ENCODE results near the gene PPIL6. TPM values are rescaled to one million over a fixed set of nuclear protein-coding genes. Genes with fewer than 3 reads are reported as not detected.
A peak's percentile ranks its signal among the peaks of the same experiment; 100 is the strongest.

Gene PPIL6
- total RNA-seq, 4 donors from 2014 or later, result 1.2 to 16.5 (median 4.8) TPM

GRCh38 chr6:109446072-109446471 is 5.6 kb upstream of the PPIL6 start:
- no peaks in the 10 kb centered on the region for H3K27me3 ChIP-seq
- WGBS, 2 donors, result 80 to 84% methylated on average over 15 of the region's 15 CpGs
- no peak overlapping the region for H3K4me3 ChIP-seq
- no peaks in the 10 kb centered on the region for H3K9me3 ChIP-seq
- H3K27ac ChIP-seq, result no peak overlapping the region
- peaks cover 0 to 83% (median 0%) of the 10 kb centered on the region in 3 donors for H3K36me3 ChIP-seq
- peaks cover 0 to 27% (median 13%) of the 10 kb centered on the region in 4 donors for H3K4me1 ChIP-seq
- DNase-seq (ENCODE audit: low spot score in 2 of 2), result no peak
- TF ChIP-seq EP300 (IDR thresholded peaks at IDR 0.05) (no peak), CTCF (IDR thresholded peaks at IDR 0.05) (no peak), POLR2A (IDR thresholded peaks at IDR 0.05) (no peak)

- Histone ChIP-seq H3K9me3 (no peaks in the 10 kb centered on the region), H3K27me3 (no peaks in the 10 kb centered on the region), H3K4me1 (peaks cover 0 to 27% (median 13%) of the 10 kb centered on the region in 4 donors), H3K36me3 (peaks cover 0 to 77% (median 0%) of the 10 kb centered on the region in 3 donors), H3K27ac (peak overlapping the region in 1 of 4 donors; percentile 21), H3K4me3 (no peak overlapping the region)
- no peak for DNase-seq (ENCODE audit: low spot score in 2 of 2)
- TF ChIP-seq POLR2A (IDR thresholded peaks at IDR 0.05) (no peak), EP300 (IDR thresholded peaks at IDR 0.05) (no peak), CTCF (IDR thresholded peaks at IDR 0.05) (no peak)
- WGBS, 2 donors, result 89 to 92% methylated on average over 9 of the region's 9 CpGs
These were observed 5.0 kb upstream of the PPIL6 start for GRCh38 chr6:109445382-109445781.

- peaks cover 0 to 38% (median 14%) of the 10 kb centered on the region in 4 donors for H3K4me1 ChIP-seq
- TF ChIP-seq EP300 (IDR thresholded peaks at IDR 0.05) (no peak), CTCF (IDR thresholded peaks at IDR 0.05) (no peak), POLR2A (IDR thresholded peaks at IDR 0.05) (no peak)
- H3K36me3 ChIP-seq, result peaks cover 0 to 59% (median 0%) of the 10 kb centered on the region in 3 donors
- whole genome bisulfite sequencing, 2 donors, result 85% methylated on average over 10 of the region's 10 CpGs
- DNase-seq (ENCODE audit: low spot score in 2 of 2), result no peak
- H3K4me3 ChIP-seq, result no peak overlapping the region
- no peaks in the 10 kb centered on the region for H3K27me3 ChIP-seq
- H3K9me3 ChIP-seq, result no peaks in the 10 kb centered on the region
- H3K27ac ChIP-seq, result peak overlapping the region in 2 of 4 donors; percentile 1 to 60
These were observed 3.1 kb upstream of the PPIL6 start for GRCh38 chr6:109443425-109443950.

- TF ChIP-seq POLR2A (IDR thresholded peaks at IDR 0.05), result no peak
- no peak for TF ChIP-seq CTCF (IDR thresholded peaks at IDR 0.05)
- no peak for TF ChIP-seq EP300 (IDR thresholded peaks at IDR 0.05)
- 87 to 93% methylated on average over 6 of the region's 6 CpGs for WGBS, 2 donors
- H3K4me3 ChIP-seq, result no peak overlapping the region
These were observed 2.0 kb upstream of the PPIL6 start for GRCh38 chr6:109442393-109442924.

GRCh38 chr6:109441069-109441816 is 815 bp upstream of the PPIL6 start:
- Histone ChIP-seq H3K4me1 (peaks cover 0 to 38% (median 14%) of the 10 kb centered on the region in 4 donors), H3K4me3 (peak overlapping the region; percentile 75 to 98 (median 91)), H3K9me3 (no peaks in the 10 kb centered on the region), H3K27me3 (no peaks in the 10 kb centered on the region), H3K27ac (peak overlapping the region; percentile 64 to 96 (median 91)), H3K36me3 (peaks cover 0 to 38% (median 0%) of the 10 kb centered on the region in 3 donors)
- 1 to 5% methylated on average over 11 to 12 of the region's 31 CpGs for WGBS, 2 donors
- TF ChIP-seq CTCF (IDR thresholded peaks at IDR 0.05), result peak in 1 of 5 experiments; percentile 14
- TF ChIP-seq POLR2A (IDR thresholded peaks at IDR 0.05), result no peak
- peak in 1 of 2 donors; percentile 34 for DNase-seq (ENCODE audit: low spot score in 2 of 2)

More at GRCh38 chr6:109442393-109442924, 2.0 kb upstream of the PPIL6 start:
- Histone ChIP-seq H3K27me3 (no peaks in the 10 kb centered on the region), H3K9me3 (no peaks in the 10 kb centered on the region), H3K36me3 (peaks cover 0 to 50% (median 0%) of the 10 kb centered on the region in 3 donors), H3K27ac (peak overlapping the region in 1 of 4 donors; percentile 13), H3K4me1 (peaks cover 0 to 38% (median 14%) of the 10 kb centered on the region in 4 donors)
- DNase-seq (ENCODE audit: low spot score in 2 of 2), result no peak

All from tibial nerve (tissue), 4 donors.